Smooth muscle cell (in vitro differentiated cells): ENCODE results near the gene THSD7B. TPM values are rescaled to one million over a fixed set of nuclear protein-coding genes. Genes with fewer than 3 reads are reported as not detected.

Experiments
- DNase-seq: peaks from one replicate; lab custom pipeline; 2025; ENCODE audit not compliant: unreplicated experiment; lab: John Stamatoyannopoulos, UW
- H2AFZ ChIP-seq: fragments of 200-600 bp; sonication (generic); 2 replicates; pipeline ENCODE4 v1.6.0; 2016; ENCODE audit warnings: antibody characterized with exemption, low read depth, mild to moderate bottlenecking
- H3F3A ChIP-seq: fragments of 200-600 bp; sonication (generic); 2 replicates; pipeline ENCODE4 v1.6.0; 2017; ENCODE audit warnings: antibody characterized with exemption, low read depth
- H3K27ac ChIP-seq: fragments of 200-600 bp; sonication (generic); 2 replicates; pipeline ENCODE4 v1.5.1; 2016; ENCODE audit warnings: low read depth, mild to moderate bottlenecking
- H3K27me3 ChIP-seq: fragments of 200-600 bp; sonication (generic); 2 replicates; pipeline ENCODE4 v1.6.1; 2016; ENCODE audit warnings: low read depth, mild to moderate bottlenecking
- H3K36me3 ChIP-seq: fragments of 200-600 bp; sonication (generic); 2 replicates; pipeline ENCODE4 v1.5.1; 2016; ENCODE audit warnings: low read depth
- H3K4me1 ChIP-seq: fragments of 200-600 bp; sonication (generic); 2 replicates; pipeline ENCODE4 v1.5.1; 2016; ENCODE audit warnings: low read depth
- H3K4me2 ChIP-seq: fragments of 200-600 bp; sonication (generic); 2 replicates; pipeline ENCODE4 v1.6.0; 2016; ENCODE audit warnings: mild to moderate bottlenecking
- H3K4me3 ChIP-seq: fragments of 200-600 bp; sonication (generic); 2 replicates; pipeline ENCODE4 v1.5.1; 2016; ENCODE audit warnings: mild to moderate bottlenecking
- H3K79me2 ChIP-seq: fragments of 200-600 bp; sonication (generic); 2 replicates; pipeline ENCODE4 v1.6.0; 2016; ENCODE audit warnings: low read depth, mild to moderate bottlenecking
- H3K9ac ChIP-seq: fragments of 200-600 bp; sonication (generic); 2 replicates; pipeline ENCODE4 v1.6.0; 2016; ENCODE audit warnings: low read depth
- H3K9me3 ChIP-seq: fragments of 200-600 bp; sonication (generic); replicated peaks from 2 replicates; pipeline ENCODE4 v1.5.1; 2016; ENCODE audit warnings: low read depth
- H4K20me1 ChIP-seq: fragments of 200-600 bp; sonication (generic); 2 replicates; pipeline ENCODE4 v1.6.0; 2016; ENCODE audit warnings: low read depth
- CTCF ChIP-seq: fragments of 200-600 bp; sonication (generic); IDR thresholded peaks from 2 replicates; pipeline ENCODE4 v1.5.1; 2017; ENCODE audit warnings: borderline replicate concordance, mild to moderate bottlenecking, antibody characterized with exemption; ENCODE audit not compliant: insufficient read depth, poor library complexity, severe bottlenecking
- WGBS: methylation state at CpG from one replicate; pipeline ENCODE4 v1.1.7; 2016; ENCODE audit warnings: low lambda C conversion rate; 5-methylcytosine and 5-hydroxymethylcytosine counted together
- polyA plus RNA-seq: library from polyadenylated mRNA; unstranded; fragments of >200 nt; fragmentation: Nextera tagmentation; extraction: Ambion mirVana; gene quantifications from 2 replicates; pipeline ENCODE4 v1.2.1, GENCODE V29; 2016
- total RNA-seq: library from RNA; depleted of rRNA; stranded (reverse); fragments of >200 nt; gene quantifications from 2 replicates; pipeline ENCODE4 v1.2.3, GENCODE V29; 2014

THSD7B gene
- total and polyA plus RNA-seq, 2 experiments from 2014 or later = not detected

DNA sequence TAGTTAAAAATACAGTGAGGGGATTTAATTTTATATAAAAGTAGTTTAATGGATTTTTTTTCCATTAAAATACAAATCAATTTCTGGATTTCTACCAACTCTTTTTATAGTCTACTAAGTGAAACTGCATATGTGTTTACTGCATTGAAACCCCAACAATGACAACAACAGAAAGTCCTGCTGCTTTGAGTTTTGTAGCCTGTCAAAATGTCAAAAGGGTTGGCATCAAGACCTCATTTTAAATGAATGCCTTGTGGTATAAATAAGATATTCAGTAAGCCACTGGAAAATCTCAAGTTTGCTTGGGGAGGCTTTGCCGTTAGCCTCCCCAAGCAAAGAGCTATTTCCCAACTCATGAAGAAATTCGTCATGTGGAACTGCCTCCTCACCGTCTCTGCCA lies 758.6 kb downstream of the THSD7B start:
- Histone ChIP-seq H4K20me1 (no peaks in the 10 kb centered on the region), H3K4me1 (no peaks in the 10 kb centered on the region), H3K9ac (no peak overlapping the region), H3K9me3 (no peaks in the 10 kb centered on the region), H3K4me2 (no peak overlapping the region), H3K36me3 (no peaks in the 10 kb centered on the region), H3F3A (no peaks in the 10 kb centered on the region), H3K79me2 (no peaks in the 10 kb centered on the region), H2AFZ (no peak overlapping the region), H3K27me3 (no peaks in the 10 kb centered on the region), H3K4me3 (no peak overlapping the region), H3K27ac (no peak overlapping the region)
- no peak for DNase-seq
- TF ChIP-seq CTCF = no peak
- 74% methylated on average over 3 of the region's 3 CpGs for WGBS

DNA sequence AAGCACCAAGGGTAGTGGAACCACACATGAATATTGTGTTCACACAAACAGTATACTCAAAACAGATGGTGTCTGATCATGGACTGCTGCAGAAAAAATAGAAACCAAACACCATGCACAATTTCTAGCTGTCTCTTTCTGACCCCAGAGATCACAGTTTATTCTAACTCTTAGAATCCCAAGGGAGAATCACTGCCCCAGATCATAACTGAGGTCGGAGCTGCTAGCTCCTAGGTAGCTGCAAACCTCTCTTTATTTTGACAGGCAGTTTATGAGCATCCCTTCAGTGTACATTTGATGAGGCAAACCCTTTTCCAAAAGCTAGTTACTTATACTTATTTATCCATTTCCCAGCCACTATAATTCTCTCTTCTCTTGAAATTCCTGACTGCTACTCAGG lies 759.8 kb downstream of the THSD7B start:
- no peaks in the 10 kb centered on the region for H3K4me1 ChIP-seq
- H3K9ac ChIP-seq = no peak overlapping the region
- H3K79me2 ChIP-seq = no peaks in the 10 kb centered on the region
- WGBS = 87% methylated on average over 1 of the region's 1 CpG
- H3K4me3 ChIP-seq = no peak overlapping the region
- no peaks in the 10 kb centered on the region for H3K27me3 ChIP-seq
- H3F3A ChIP-seq = no peaks in the 10 kb centered on the region
- no peaks in the 10 kb centered on the region for H3K9me3 ChIP-seq
- no peak for TF ChIP-seq CTCF
- no peak overlapping the region for H3K27ac ChIP-seq
- no peak overlapping the region for H3K4me2 ChIP-seq
- no peaks in the 10 kb centered on the region for H3K36me3 ChIP-seq
- DNase-seq = no peak
- no peak overlapping the region for H2AFZ ChIP-seq
- H4K20me1 ChIP-seq = no peaks in the 10 kb centered on the region

DNA sequence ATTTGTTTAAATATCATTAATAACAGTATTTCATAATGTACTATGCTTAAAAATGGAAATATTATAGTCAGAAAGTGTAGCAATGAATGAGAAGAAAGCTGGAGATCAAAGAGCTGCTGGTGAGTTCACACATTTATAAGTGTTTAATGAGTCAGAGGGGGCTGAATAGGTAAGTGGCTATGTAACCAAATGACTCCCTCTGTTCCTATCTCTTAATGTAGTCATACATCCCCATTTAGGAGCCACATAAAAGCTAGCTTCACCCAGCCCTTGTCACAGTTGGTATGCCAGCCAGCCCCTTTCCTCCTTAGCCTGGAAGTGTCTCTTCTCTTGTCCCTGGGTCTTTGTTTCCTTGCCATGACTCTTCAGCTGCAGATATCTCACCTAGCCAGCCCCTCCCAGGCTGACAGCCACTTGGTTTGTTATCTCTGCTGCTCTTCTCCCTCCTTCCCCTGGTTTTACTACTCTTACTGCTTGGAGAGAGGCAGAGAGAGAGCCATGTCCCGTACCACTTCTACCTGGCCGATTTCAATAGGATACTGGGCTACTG lies 760.4 kb downstream of the THSD7B start:
- Histone ChIP-seq H3K9ac (no peak overlapping the region), H3K79me2 (no peaks in the 10 kb centered on the region), H3K27ac (no peak overlapping the region), H3K4me1 (no peaks in the 10 kb centered on the region), H3K4me2 (no peak overlapping the region), H4K20me1 (no peaks in the 10 kb centered on the region), H3K36me3 (no peaks in the 10 kb centered on the region), H3F3A (no peaks in the 10 kb centered on the region), H3K9me3 (no peaks in the 10 kb centered on the region), H3K27me3 (no peaks in the 10 kb centered on the region), H2AFZ (no peak overlapping the region), H3K4me3 (no peak overlapping the region)
- no peak for TF ChIP-seq CTCF
- 86% methylated on average over 2 of the region's 2 CpGs for WGBS
- DNase-seq = no peak

DNA sequence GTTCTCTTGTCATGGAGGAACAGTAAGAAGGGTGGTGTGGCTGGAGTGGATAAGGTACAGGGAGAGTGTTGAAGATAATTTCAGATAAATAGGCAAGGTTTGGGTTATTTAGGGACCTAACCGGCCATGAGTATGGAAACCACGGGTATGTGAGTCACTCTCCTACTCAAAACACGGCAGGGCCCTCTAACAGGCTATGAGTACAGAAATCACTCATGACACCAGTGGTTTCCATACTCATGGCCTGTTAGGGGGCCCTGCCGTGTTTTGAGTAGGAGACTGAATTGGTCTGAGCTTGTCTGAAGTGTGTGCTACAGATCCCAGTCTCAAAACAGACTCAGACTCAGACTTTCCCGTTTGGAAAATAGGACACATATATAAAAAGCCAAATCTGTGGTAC lies 770.6 kb downstream of the THSD7B start:
- DNase-seq = no peak
- TF ChIP-seq CTCF = no peak
- H3K36me3 ChIP-seq = no peaks in the 10 kb centered on the region
- no peaks in the 10 kb centered on the region for H3K9me3 ChIP-seq
- no peak overlapping the region for H3K4me3 ChIP-seq
- H3K4me2 ChIP-seq = no peak overlapping the region
- no peaks in the 10 kb centered on the region for H3K27me3 ChIP-seq
- no peak overlapping the region for H3K27ac ChIP-seq
- H2AFZ ChIP-seq = no peak overlapping the region
- H4K20me1 ChIP-seq = no peaks in the 10 kb centered on the region
- 56% methylated on average over 5 of the region's 5 CpGs for WGBS
- no peaks in the 10 kb centered on the region for H3K4me1 ChIP-seq
- H3K79me2 ChIP-seq = no peaks in the 10 kb centered on the region
- H3F3A ChIP-seq = no peaks in the 10 kb centered on the region
- no peak overlapping the region for H3K9ac ChIP-seq
